GM23338 (cell line): ENCODE data around the gene TTC31. TPM values are rescaled to one million over a fixed set of nuclear protein-coding genes. Genes with fewer than 3 reads are reported as not detected.

Experiments
- ATAC-seq: fragments of 200-7000 bp; cut with Tn5 transposase; 3 replicates; pipeline ENCODE4 v1.9.1; 2020
- DNase-seq: peaks from one replicate; pipeline ENCODE4 v3.0.0-alpha.2; 2015; ENCODE audit warnings: low spot score
- H2AFZ ChIP-seq: fragments of 200-600 bp; sonication (generic); 2 replicates; pipeline ENCODE4 v1.8.0; 2016; ENCODE audit warnings: antibody characterized with exemption, mild to moderate bottlenecking, moderate library complexity
- H3F3A ChIP-seq: fragments of 200-600 bp; sonication (generic); replicated peaks from 2 replicates; pipeline ENCODE4 v1.8.0; 2017; ENCODE audit warnings: antibody characterized with exemption, mixed run types, low read depth
- H3K27ac ChIP-seq: fragments of 200-600 bp; sonication (generic); 2 replicates; pipeline ENCODE4 v1.6.1; 2016; ENCODE audit warnings: low read depth
- H3K27me3 ChIP-seq: fragments of 200-600 bp; sonication (generic); 2 replicates; pipeline ENCODE4 v1.8.0; 2016; ENCODE audit warnings: mild to moderate bottlenecking, mixed run types, moderate library complexity; ENCODE audit not compliant: insufficient read depth
- H3K36me3 ChIP-seq: fragments of 200-600 bp; sonication (generic); 2 replicates; pipeline ENCODE4 v1.8.0; 2016; ENCODE audit warnings: mild to moderate bottlenecking; ENCODE audit not compliant: insufficient read depth
- H3K4me1 ChIP-seq: fragments of 200-600 bp; sonication (generic); 2 replicates; pipeline ENCODE4 v1.8.0; 2016; ENCODE audit warnings: mild to moderate bottlenecking, moderate library complexity; ENCODE audit not compliant: insufficient read depth
- H3K4me2 ChIP-seq: fragments of 200-600 bp; sonication (generic); 2 replicates; pipeline ENCODE4 v1.7.1; 2017; ENCODE audit warnings: mixed run types
- H3K4me3 ChIP-seq: fragments of 200-600 bp; sonication (generic); 2 replicates; pipeline ENCODE4 v1.6.1; 2016; ENCODE audit warnings: mixed run types
- H3K79me2 ChIP-seq: fragments of 200-600 bp; sonication (generic); replicated peaks from 2 replicates; pipeline ENCODE4 v1.8.0; 2017; ENCODE audit warnings: mild to moderate bottlenecking; ENCODE audit not compliant: insufficient read depth
- H3K9me2 ChIP-seq: fragments of 200-600 bp; sonication (generic); 2 replicates; pipeline ENCODE4 v1.8.0; 2017; ENCODE audit not compliant: insufficient read depth
- H4K20me1 ChIP-seq: fragments of 200-600 bp; sonication (generic); replicated peaks from 2 replicates; pipeline ENCODE4 v1.8.0; 2017; ENCODE audit warnings: mild to moderate bottlenecking; ENCODE audit not compliant: insufficient read depth
- H3K27ac Mint-ChIP-seq: 2 replicates; pipeline ENCODE4 v1.8.0; 2020; ENCODE audit warnings: inconsistent platforms, mild to moderate bottlenecking, moderate library complexity, mixed read lengths
- H3K27me3 Mint-ChIP-seq: 3 replicates; pipeline ENCODE4 v1.8.0; 2022; ENCODE audit warnings: low read depth, mild to moderate bottlenecking, moderate library complexity, mixed read lengths, inconsistent platforms; ENCODE audit not compliant: insufficient read depth, poor library complexity
- H3K36me3 Mint-ChIP-seq: 3 replicates; pipeline ENCODE4 v1.8.0; 2021; ENCODE audit warnings: low read depth, mild to moderate bottlenecking, inconsistent platforms, moderate library complexity, mixed read lengths
- H3K4me1 Mint-ChIP-seq: 3 replicates; pipeline ENCODE4 v1.8.0; 2020; ENCODE audit warnings: mild to moderate bottlenecking, inconsistent platforms, mixed read lengths
- H3K4me3 Mint-ChIP-seq: 3 replicates; pipeline ENCODE4 v1.8.0; 2021; ENCODE audit warnings: moderate library complexity, mild to moderate bottlenecking, inconsistent platforms, mixed read lengths
- H3K9me3 Mint-ChIP-seq: 3 replicates; pipeline ENCODE4 v1.8.0; 2020; ENCODE audit warnings: moderate library complexity, mild to moderate bottlenecking, inconsistent platforms, mixed read lengths
- CREB1 ChIP-seq: fragments of 250-450 bp; sonication (Bioruptor Pico); IDR thresholded peaks from 2 replicates; pipeline ENCODE4 v1.5.0; 2020; ENCODE audit warnings: low read depth, mild to moderate bottlenecking, moderate library complexity
- EZH2 ChIP-seq: fragments of 200-600 bp; sonication (generic); IDR thresholded peaks from one replicate; pipeline ENCODE4 v1.8.0; 2017; ENCODE audit warnings: antibody characterized with exemption, mild to moderate bottlenecking, low read depth; ENCODE audit not compliant: unreplicated experiment
- EZH2phosphoT487 ChIP-seq: fragments of 200-600 bp; sonication (generic); IDR thresholded peaks from one replicate; pipeline ENCODE4 v1.8.1; 2018; ENCODE audit warnings: antibody characterized with exemption; ENCODE audit not compliant: unreplicated experiment
- NANOG ChIP-seq: IDR thresholded peaks from 2 replicates; pipeline ENCODE4 v1.6.1; 2016; ENCODE audit warnings: antibody characterized with exemption, borderline replicate concordance
- POLR2AphosphoS5 ChIP-seq: IDR thresholded peaks from 2 replicates; pipeline ENCODE4 v1.6.1; 2016; ENCODE audit warnings: antibody characterized with exemption, low read depth
- STAT1 ChIP-seq: IDR thresholded peaks from one replicate; pipeline ENCODE4 v1.6.1; 2016; ENCODE audit warnings: antibody characterized with exemption; ENCODE audit not compliant: unreplicated experiment
- ZNF331 ChIP-seq: fragments of 250-450 bp; sonication (Bioruptor Pico); IDR thresholded peaks from 2 replicates; pipeline ENCODE4 v1.5.0; 2020; ENCODE audit warnings: low read depth, mild to moderate bottlenecking, moderate library complexity
- polyA plus RNA-seq: library from polyadenylated mRNA; unstranded; fragments of >200 nt; fragmentation: Nextera tagmentation; extraction: Ambion mirVana; gene quantifications from 2 replicates; pipeline ENCODE4 v1.2.1, GENCODE V29; 2016
- total RNA-seq: library from RNA; depleted of rRNA; stranded (reverse); fragments of >200 nt; shearing (Covaris generic); gene quantifications from 2 replicates; pipeline ENCODE4 v1.2.3, GENCODE V29; 2014
- TF ChIP-seq, protein P1 (sequence below): IDR thresholded peaks from 2 replicates; pipeline ENCODE4 v1.6.1; 2016; ENCODE audit warnings: antibody characterized with exemption
- TF ChIP-seq, protein P2 (sequence below): IDR thresholded peaks from one replicate; pipeline ENCODE4 v1.6.1; 2018; ENCODE audit warnings: antibody characterized with exemption; ENCODE audit not compliant: unreplicated experiment
- TF ChIP-seq, protein P3 (sequence below), 2 experiments: fragments of 200-600 bp in 1 of 2; sonication (generic) in 1 of 2; conservative IDR thresholded peaks; 2 replicates each; pipeline versions ENCODE4 v1.5.1 to v1.6.1; 2016 to 2017; ENCODE audit warnings: antibody characterized with exemption in 2 of 2, low read depth in 2 of 2, mild to moderate bottlenecking in 2 of 2, moderate library complexity in 1 of 2
- TF ChIP-seq, protein P4 (sequence below): fragments of 250-450 bp; sonication (Bioruptor Pico); IDR thresholded peaks from 2 replicates; pipeline ENCODE4 v1.5.0; 2020; ENCODE audit warnings: mild to moderate bottlenecking, moderate library complexity

The TTC31 gene
- total and polyA plus RNA-seq, 2 experiments from 2014 or later = 15.8 to 29.2 TPM

DNA sequence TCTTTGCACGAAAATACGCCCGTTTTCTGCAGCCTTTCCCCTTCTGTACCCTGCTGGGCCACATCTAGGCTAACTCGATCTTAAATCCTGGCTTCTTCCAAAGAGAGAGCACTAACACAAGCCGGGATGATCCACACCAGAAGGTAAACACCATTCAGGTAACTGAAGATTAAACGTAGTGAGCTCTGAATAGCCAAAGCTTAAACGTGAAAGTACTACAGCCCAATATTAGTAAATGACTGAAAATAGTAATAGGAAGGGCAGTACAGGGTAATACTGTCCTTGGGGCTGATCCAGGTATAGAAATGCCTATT, 10.0 kb upstream of the TTC31 start (continued):
- TF ChIP-seq ZNF331 (CRISPR knock-in tag) (no peak), EZH2phosphoT487 (no peak), STAT1 (no peak)
- TF ChIP-seq, protein P1, sequence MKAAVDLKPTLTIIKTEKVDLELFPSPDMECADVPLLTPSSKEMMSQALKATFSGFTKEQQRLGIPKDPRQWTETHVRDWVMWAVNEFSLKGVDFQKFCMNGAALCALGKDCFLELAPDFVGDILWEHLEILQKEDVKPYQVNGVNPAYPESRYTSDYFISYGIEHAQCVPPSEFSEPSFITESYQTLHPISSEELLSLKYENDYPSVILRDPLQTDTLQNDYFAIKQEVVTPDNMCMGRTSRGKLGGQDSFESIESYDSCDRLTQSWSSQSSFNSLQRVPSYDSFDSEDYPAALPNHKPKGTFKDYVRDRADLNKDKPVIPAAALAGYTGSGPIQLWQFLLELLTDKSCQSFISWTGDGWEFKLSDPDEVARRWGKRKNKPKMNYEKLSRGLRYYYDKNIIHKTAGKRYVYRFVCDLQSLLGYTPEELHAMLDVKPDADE = no peak

DNA sequence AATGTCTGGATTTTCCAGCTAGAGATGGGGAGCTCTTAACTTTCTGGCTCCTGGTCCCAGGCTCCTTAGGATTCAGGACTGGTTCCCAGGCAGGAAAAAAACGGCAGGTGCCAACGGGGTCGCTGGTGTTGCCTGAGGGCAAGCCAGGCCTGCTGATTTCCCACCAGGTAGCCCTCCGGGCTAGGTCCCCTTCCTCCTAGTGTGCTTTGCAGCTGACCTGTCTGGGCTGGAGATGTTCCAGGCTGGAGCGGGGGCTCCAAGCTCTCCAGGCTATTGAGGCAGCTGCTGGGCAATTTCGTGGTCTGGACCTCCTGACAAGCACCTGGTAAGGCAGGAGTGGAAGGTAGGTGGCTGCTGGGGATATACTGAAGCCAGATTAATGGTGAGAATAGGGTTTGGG, 8.4 kb upstream of the TTC31 start:
- no peak for TF ChIP-seq POLR2AphosphoS5
- TF ChIP-seq, protein P1 = no peak
- TF ChIP-seq EZH2 = no peak
- TF ChIP-seq CREB1 = no peak
- no peak for TF ChIP-seq ZNF331 (CRISPR knock-in tag)
- TF ChIP-seq, protein P2, sequence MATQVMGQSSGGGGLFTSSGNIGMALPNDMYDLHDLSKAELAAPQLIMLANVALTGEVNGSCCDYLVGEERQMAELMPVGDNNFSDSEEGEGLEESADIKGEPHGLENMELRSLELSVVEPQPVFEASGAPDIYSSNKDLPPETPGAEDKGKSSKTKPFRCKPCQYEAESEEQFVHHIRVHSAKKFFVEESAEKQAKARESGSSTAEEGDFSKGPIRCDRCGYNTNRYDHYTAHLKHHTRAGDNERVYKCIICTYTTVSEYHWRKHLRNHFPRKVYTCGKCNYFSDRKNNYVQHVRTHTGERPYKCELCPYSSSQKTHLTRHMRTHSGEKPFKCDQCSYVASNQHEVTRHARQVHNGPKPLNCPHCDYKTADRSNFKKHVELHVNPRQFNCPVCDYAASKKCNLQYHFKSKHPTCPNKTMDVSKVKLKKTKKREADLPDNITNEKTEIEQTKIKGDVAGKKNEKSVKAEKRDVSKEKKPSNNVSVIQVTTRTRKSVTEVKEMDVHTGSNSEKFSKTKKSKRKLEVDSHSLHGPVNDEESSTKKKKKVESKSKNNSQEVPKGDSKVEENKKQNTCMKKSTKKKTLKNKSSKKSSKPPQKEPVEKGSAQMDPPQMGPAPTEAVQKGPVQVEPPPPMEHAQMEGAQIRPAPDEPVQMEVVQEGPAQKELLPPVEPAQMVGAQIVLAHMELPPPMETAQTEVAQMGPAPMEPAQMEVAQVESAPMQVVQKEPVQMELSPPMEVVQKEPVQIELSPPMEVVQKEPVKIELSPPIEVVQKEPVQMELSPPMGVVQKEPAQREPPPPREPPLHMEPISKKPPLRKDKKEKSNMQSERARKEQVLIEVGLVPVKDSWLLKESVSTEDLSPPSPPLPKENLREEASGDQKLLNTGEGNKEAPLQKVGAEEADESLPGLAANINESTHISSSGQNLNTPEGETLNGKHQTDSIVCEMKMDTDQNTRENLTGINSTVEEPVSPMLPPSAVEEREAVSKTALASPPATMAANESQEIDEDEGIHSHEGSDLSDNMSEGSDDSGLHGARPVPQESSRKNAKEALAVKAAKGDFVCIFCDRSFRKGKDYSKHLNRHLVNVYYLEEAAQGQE = no peak
- TF ChIP-seq STAT1 = no peak
- no peak for TF ChIP-seq EZH2phosphoT487
- no peak for TF ChIP-seq NANOG
- TF ChIP-seq, protein P3, sequence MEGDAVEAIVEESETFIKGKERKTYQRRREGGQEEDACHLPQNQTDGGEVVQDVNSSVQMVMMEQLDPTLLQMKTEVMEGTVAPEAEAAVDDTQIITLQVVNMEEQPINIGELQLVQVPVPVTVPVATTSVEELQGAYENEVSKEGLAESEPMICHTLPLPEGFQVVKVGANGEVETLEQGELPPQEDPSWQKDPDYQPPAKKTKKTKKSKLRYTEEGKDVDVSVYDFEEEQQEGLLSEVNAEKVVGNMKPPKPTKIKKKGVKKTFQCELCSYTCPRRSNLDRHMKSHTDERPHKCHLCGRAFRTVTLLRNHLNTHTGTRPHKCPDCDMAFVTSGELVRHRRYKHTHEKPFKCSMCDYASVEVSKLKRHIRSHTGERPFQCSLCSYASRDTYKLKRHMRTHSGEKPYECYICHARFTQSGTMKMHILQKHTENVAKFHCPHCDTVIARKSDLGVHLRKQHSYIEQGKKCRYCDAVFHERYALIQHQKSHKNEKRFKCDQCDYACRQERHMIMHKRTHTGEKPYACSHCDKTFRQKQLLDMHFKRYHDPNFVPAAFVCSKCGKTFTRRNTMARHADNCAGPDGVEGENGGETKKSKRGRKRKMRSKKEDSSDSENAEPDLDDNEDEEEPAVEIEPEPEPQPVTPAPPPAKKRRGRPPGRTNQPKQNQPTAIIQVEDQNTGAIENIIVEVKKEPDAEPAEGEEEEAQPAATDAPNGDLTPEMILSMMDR (conservative IDR thresholded peaks at IDR 0.05; ENCODE audit: low read depth in 2 of 2) = no peak
- TF ChIP-seq, protein P4, sequence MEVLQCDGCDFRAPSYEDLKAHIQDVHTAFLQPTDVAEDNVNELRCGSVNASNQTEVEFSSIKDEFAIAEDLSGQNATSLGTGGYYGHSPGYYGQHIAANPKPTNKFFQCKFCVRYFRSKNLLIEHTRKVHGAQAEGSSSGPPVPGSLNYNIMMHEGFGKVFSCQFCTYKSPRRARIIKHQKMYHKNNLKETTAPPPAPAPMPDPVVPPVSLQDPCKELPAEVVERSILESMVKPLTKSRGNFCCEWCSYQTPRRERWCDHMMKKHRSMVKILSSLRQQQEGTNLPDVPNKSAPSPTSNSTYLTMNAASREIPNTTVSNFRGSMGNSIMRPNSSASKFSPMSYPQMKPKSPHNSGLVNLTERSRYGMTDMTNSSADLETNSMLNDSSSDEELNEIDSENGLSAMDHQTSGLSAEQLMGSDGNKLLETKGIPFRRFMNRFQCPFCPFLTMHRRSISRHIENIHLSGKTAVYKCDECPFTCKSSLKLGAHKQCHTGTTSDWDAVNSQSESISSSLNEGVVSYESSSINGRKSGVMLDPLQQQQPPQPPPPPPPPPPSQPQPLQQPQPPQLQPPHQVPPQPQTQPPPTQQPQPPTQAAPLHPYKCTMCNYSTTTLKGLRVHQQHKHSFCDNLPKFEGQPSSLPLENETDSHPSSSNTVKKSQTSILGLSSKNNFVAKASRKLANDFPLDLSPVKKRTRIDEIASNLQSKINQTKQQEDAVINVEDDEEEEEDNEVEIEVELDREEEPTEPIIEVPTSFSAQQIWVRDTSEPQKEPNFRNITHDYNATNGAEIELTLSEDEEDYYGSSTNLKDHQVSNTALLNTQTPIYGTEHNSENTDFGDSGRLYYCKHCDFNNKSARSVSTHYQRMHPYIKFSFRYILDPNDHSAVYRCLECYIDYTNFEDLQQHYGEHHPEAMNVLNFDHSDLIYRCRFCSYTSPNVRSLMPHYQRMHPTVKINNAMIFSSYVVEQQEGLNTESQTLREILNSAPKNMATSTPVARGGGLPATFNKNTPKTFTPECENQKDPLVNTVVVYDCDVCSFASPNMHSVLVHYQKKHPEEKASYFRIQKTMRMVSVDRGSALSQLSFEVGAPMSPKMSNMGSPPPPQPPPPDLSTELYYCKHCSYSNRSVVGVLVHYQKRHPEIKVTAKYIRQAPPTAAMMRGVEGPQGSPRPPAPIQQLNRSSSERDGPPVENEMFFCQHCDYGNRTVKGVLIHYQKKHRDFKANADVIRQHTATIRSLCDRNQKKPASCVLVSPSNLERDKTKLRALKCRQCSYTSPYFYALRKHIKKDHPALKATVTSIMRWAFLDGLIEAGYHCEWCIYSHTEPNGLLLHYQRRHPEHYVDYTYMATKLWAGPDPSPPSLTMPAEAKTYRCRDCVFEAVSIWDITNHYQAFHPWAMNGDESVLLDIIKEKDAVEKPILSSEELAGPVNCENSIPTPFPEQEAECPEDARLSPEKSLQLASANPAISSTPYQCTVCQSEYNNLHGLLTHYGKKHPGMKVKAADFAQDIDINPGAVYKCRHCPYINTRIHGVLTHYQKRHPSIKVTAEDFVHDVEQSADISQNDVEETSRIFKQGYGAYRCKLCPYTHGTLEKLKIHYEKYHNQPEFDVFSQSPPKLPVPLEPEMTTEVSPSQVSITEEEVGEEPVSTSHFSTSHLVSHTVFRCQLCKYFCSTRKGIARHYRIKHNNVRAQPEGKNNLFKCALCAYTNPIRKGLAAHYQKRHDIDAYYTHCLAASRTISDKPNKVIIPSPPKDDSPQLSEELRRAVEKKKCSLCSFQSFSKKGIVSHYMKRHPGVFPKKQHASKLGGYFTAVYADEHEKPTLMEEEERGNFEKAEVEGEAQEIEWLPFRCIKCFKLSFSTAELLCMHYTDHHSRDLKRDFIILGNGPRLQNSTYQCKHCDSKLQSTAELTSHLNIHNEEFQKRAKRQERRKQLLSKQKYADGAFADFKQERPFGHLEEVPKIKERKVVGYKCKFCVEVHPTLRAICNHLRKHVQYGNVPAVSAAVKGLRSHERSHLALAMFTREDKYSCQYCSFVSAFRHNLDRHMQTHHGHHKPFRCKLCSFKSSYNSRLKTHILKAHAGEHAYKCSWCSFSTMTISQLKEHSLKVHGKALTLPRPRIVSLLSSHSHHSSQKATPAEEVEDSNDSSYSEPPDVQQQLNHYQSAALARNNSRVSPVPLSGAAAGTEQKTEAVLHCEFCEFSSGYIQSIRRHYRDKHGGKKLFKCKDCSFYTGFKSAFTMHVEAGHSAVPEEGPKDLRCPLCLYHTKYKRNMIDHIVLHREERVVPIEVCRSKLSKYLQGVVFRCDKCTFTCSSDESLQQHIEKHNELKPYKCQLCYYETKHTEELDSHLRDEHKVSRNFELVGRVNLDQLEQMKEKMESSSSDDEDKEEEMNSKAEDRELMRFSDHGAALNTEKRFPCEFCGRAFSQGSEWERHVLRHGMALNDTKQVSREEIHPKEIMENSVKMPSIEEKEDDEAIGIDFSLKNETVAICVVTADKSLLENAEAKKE (CRISPR knock-in tag) = no peak
- no peak for DNase-seq
- Histone ChIP-seq H3K79me2 (no peaks in the 10 kb centered on the region), H3K9me2 (no peaks in the 10 kb centered on the region), H3K36me3 (no peaks in the 10 kb centered on the region), H4K20me1 (no peaks in the 10 kb centered on the region), H3K4me3 (no peak overlapping the region), H3K4me1 (peaks cover 7% of the 10 kb centered on the region; the same call in 1 of the 2 replicates), H3K4me2 (no peak overlapping the region), H3K27me3 (no peaks in the 10 kb centered on the region), H3F3A (peaks cover 13% of the 10 kb centered on the region), H2AFZ (no peak overlapping the region), H3K27ac (no peak overlapping the region)
- Mint-ChIP-seq H3K4me3 (no peak overlapping the region; the same call in 2 of the 3 replicates), H3K36me3 (peaks cover 23% of the 10 kb centered on the region), H3K4me1 (peaks cover 2% of the 10 kb centered on the region; the same call in 1 of the 3 replicates), H3K27me3 (peaks cover 12% of the 10 kb centered on the region), H3K27ac (no peak overlapping the region), H3K9me3 (no peaks in the 10 kb centered on the region; the same call in 2 of the 3 replicates)
- ATAC-seq = no peak
